Measurements from ENCODE around the gene MAN1A1. TPM values are rescaled to one million over a fixed set of nuclear protein-coding genes. Genes with fewer than 3 reads are reported as not detected.

The MAN1A1 gene
- total and polyA plus RNA-seq, 2 of the 8 experiments (the other 6 are each of a cell fraction or from before 2014, with no cell fraction given): 1.8 to 5.4 TPM

DNA sequence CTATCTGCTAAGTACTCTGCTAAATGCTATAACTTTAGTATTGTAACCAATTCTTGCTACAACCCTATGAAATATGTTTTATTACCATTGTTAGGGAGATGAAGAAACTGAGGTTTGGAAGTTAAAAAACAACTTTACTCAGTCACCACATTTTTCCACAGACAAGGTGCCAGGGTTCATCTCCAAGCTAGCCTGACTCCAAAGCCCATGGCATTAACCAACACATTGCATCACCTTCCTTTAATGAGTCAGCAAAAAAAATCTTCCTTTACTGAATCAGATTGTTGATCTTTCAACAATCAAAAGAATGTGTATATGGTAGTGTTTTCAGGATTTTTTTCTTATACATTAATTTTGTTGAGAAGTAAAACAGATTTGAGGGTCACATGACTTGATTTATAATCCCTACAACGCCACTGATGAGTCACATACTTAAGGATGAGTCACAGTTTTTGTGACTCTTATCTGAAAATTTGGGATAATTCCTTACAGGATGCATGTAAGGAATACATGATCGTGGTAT is 41.5 kb downstream of the MAN1A1 start (continued):
- TF ChIP-seq, protein P1, sequence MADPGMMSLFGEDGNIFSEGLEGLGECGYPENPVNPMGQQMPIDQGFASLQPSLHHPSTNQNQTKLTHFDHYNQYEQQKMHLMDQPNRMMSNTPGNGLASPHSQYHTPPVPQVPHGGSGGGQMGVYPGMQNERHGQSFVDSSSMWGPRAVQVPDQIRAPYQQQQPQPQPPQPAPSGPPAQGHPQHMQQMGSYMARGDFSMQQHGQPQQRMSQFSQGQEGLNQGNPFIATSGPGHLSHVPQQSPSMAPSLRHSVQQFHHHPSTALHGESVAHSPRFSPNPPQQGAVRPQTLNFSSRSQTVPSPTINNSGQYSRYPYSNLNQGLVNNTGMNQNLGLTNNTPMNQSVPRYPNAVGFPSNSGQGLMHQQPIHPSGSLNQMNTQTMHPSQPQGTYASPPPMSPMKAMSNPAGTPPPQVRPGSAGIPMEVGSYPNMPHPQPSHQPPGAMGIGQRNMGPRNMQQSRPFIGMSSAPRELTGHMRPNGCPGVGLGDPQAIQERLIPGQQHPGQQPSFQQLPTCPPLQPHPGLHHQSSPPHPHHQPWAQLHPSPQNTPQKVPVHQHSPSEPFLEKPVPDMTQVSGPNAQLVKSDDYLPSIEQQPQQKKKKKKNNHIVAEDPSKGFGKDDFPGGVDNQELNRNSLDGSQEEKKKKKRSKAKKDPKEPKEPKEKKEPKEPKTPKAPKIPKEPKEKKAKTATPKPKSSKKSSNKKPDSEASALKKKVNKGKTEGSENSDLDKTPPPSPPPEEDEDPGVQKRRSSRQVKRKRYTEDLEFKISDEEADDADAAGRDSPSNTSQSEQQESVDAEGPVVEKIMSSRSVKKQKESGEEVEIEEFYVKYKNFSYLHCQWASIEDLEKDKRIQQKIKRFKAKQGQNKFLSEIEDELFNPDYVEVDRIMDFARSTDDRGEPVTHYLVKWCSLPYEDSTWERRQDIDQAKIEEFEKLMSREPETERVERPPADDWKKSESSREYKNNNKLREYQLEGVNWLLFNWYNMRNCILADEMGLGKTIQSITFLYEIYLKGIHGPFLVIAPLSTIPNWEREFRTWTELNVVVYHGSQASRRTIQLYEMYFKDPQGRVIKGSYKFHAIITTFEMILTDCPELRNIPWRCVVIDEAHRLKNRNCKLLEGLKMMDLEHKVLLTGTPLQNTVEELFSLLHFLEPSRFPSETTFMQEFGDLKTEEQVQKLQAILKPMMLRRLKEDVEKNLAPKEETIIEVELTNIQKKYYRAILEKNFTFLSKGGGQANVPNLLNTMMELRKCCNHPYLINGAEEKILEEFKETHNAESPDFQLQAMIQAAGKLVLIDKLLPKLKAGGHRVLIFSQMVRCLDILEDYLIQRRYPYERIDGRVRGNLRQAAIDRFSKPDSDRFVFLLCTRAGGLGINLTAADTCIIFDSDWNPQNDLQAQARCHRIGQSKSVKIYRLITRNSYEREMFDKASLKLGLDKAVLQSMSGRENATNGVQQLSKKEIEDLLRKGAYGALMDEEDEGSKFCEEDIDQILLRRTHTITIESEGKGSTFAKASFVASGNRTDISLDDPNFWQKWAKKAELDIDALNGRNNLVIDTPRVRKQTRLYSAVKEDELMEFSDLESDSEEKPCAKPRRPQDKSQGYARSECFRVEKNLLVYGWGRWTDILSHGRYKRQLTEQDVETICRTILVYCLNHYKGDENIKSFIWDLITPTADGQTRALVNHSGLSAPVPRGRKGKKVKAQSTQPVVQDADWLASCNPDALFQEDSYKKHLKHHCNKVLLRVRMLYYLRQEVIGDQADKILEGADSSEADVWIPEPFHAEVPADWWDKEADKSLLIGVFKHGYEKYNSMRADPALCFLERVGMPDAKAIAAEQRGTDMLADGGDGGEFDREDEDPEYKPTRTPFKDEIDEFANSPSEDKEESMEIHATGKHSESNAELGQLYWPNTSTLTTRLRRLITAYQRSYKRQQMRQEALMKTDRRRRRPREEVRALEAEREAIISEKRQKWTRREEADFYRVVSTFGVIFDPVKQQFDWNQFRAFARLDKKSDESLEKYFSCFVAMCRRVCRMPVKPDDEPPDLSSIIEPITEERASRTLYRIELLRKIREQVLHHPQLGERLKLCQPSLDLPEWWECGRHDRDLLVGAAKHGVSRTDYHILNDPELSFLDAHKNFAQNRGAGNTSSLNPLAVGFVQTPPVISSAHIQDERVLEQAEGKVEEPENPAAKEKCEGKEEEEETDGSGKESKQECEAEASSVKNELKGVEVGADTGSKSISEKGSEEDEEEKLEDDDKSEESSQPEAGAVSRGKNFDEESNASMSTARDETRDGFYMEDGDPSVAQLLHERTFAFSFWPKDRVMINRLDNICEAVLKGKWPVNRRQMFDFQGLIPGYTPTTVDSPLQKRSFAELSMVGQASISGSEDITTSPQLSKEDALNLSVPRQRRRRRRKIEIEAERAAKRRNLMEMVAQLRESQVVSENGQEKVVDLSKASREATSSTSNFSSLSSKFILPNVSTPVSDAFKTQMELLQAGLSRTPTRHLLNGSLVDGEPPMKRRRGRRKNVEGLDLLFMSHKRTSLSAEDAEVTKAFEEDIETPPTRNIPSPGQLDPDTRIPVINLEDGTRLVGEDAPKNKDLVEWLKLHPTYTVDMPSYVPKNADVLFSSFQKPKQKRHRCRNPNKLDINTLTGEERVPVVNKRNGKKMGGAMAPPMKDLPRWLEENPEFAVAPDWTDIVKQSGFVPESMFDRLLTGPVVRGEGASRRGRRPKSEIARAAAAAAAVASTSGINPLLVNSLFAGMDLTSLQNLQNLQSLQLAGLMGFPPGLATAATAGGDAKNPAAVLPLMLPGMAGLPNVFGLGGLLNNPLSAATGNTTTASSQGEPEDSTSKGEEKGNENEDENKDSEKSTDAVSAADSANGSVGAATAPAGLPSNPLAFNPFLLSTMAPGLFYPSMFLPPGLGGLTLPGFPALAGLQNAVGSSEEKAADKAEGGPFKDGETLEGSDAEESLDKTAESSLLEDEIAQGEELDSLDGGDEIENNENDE (IDR thresholded peaks at IDR 0.05; ENCODE audit: insufficient replicate concordance, low read length): no peak
- TF ChIP-seq CEBPB (IDR thresholded peaks at IDR 0.05; ENCODE audit: low read depth, low read length) (peak; percentile 82), JUN (IDR thresholded peaks at IDR 0.05; ENCODE audit: low read depth, low read length) (no peak), CTBP2 (IDR thresholded peaks at IDR 0.05; ENCODE audit: borderline replicate concordance, insufficient read depth, insufficient read length, low read length) (no peak)
